GM10266 (cell line): ENCODE data around the gene MXRA8.

Source experiments
- DNase-seq: peaks from one replicate; pipeline ENCODE4 v3.0.0; 2012; ENCODE audit errors: extremely low spot score
- TF ChIP-seq, protein P1 (sequence below): IDR thresholded peaks from 2 replicates; pipeline ENCODE4 v1.5.1; 2012; ENCODE audit warnings: mild to moderate bottlenecking, low read depth; ENCODE audit not compliant: control insufficient read depth, insufficient read depth; ENCODE audit errors: missing control alignments

MXRA8 gene

DNA sequence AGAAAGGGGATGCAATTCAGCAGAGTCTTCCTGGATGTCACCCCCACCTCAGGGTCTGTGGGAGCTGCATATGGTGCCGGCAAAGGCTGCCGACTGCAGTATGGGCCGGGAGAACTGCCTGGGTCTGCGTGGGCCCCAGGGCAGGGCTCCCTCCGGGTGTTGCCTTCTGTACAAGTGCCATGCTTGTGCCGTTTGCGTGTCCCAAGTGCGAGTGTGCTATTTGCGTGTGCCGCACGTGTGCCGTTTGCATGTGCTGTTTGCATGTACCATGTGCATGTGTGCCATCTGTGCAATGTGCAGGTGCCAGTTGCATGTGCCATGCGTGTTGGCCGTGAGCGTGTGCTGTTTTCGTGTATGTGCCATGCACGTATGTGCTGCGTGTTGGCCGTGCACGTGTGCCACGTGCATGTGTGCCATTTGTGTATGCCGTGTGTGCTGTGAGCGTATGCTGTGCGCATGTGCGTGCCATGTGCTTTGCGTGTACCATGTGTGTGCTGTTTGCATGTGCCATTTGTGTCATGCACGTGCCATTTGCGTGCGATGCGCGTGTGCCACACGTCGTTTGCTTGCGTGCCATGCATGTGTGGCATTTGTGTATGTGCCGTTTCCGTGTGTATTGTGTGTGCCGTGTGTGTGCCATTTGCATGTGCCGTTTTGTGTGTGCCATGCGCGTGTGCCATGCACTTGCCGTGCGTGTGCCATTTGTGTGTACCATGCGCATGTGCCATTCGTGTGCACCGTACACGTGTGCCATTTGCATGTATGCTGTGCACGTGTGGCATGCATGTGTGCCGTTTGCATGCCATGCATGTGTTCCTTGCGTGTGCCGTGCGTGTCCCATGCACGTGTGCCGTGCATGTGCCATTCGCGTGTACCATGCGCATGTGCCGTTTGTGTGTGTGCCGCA lies 28.8 kb downstream of the MXRA8 start:
- DNase-seq, result no peak
- TF ChIP-seq, protein P1, sequence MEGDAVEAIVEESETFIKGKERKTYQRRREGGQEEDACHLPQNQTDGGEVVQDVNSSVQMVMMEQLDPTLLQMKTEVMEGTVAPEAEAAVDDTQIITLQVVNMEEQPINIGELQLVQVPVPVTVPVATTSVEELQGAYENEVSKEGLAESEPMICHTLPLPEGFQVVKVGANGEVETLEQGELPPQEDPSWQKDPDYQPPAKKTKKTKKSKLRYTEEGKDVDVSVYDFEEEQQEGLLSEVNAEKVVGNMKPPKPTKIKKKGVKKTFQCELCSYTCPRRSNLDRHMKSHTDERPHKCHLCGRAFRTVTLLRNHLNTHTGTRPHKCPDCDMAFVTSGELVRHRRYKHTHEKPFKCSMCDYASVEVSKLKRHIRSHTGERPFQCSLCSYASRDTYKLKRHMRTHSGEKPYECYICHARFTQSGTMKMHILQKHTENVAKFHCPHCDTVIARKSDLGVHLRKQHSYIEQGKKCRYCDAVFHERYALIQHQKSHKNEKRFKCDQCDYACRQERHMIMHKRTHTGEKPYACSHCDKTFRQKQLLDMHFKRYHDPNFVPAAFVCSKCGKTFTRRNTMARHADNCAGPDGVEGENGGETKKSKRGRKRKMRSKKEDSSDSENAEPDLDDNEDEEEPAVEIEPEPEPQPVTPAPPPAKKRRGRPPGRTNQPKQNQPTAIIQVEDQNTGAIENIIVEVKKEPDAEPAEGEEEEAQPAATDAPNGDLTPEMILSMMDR, result no peak

DNA sequence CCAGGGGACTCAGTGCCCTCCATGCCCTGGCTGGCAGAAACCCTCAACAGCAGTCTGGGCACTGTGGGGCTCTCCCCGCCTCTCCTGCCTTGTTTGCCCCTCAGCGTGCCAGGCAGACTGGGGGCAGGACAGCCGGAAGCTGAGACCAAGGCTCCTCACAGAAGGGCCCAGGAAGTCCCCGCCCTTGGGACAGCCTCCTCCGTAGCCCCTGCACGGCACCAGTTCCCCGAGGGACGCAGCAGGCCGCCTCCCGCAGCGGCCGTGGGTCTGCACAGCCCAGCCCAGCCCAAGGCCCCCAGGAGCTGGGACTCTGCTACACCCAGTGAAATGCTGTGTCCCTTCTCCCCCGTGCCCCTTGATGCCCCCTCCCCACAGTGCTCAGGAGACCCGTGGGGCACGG lies 30.1 kb downstream of the MXRA8 start:
- TF ChIP-seq, protein P1, result no peak
- no peak for DNase-seq

DNA sequence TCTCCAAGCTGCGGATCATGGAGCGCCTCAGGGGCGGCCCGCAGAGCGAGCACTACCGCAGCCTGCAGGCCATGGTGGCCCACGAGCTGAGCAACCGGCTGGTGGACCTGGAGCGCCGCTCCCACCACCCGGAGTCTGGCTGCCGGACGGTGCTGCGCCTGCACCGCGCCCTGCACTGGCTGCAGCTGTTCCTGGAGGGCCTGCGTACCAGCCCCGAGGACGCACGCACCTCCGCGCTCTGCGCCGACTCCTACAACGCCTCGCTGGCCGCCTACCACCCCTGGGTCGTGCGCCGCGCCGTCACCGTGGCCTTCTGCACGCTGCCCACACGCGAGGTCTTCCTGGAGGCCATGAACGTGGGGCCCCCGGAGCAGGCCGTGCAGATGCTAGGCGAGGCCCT lies 31.1 kb downstream of the MXRA8 start:
- DNase-seq, result no peak
- TF ChIP-seq, protein P1, result no peak

DNA sequence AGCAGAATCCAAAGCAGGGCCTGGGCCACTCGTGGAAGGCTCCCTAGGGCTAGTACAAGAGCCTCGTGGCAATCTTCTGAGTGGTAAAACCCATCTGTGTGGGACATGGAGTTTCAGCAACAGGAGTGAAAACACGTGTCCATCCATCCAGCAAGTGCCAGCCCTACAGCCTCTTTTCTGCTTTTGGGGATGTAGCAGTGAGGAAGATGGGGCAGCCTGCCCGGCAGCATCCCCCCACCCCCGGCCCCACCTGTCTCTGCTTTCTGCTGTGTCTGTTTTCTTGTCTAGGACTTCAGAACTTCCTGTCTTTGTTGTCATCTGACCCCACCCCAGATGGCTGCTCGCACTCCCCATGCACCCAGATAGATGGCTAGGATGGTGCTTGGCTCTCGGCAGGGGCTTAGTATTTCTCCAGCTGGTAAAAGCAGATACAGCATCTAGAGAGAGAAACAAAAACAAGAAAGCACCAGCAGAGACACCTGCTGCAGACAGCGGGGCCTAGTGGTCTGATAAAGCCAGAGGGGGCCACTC lies 32.2 kb downstream of the MXRA8 start:
- no peak for DNase-seq
- TF ChIP-seq, protein P1, result no peak

DNA sequence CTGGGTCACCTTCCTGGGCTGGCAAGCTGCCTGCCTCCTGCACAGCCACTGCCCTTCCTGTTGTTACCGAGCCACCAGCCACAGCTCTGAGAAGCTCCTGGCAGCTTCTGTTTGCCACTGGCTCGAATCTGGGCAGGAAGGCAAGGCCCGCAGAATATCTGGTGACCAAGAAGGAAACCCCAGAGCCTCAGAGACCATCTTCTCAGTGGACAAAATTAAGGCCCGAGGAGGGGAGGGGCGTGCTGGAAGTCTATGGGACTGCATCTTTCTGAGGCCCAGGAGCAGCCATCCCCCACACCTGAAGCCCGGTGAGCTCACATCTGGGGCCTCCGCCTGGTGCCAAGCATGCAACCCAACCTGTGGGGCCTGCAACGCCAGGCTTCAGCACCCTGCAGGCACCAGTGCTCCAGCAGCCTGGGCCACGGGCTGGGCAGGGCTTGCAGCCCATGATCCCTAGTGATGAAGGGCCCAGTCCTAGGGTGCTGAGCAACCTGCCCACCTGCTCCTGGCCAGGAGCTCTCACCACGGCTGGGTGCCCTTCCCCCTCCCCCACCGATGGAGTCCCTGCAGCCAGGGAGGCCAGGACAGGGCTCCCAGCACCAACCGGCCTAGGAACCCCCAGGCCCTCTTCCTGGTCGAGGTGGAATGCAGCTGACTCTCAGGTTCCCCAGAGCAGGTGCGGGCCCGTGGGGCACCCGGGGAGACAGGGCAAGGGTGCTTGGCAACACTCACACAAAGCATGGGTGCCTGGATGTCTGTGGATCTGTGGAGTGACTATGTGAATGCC lies 32.9 kb downstream of the MXRA8 start:
- DNase-seq, result no peak
- TF ChIP-seq, protein P1, result no peak

DNA sequence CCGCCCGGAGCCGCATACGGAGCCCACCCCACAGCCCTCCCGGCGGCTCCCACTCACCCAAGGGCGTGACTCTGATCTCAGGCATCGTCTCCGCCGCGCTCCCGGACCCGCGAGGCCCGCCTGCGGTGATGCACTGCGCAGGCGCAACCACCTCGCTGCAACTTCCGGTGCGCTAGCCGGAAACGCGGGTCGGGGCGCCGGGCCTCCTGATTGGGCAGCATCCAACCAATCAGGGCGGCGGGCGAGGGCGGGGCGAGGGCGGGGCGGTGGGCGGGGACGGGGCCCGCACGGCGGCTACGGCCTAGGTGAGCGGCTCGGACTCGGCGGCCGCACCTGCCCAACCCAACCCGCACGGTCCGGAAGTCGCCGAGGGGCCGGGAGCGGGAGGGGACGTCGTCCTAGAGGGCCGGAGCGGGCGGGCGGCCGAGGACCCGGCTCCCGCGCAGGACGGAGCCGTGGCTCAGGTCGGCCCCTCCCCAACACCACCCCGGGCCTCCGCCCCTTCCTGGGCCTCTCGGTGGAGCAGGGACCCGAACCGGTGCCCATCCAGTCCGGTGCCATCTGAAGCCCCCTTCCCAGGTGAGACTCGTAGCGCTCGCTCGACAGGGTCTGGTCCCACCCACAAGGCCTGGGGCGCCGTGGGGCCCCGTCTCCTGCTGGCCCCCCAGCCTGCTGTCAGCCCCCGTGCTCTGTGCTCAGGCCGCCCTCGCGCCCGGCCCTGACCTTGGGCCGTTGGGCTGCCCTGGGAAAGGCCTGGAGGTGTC lies 33.6 kb downstream of the MXRA8 start, which contains the start of the genes CPTP and INTS11:
TSS of gene CPTP (plus strand) at position 279 of the 764 bp plus-strand sequence. CDS start 2,109 bp downstream, outside the sequence.
TSS of gene INTS11 (minus strand) at position 137 of the 764 bp plus-strand sequence. CDS start at position 85, 52 bp downstream.
- TF ChIP-seq, protein P1, result no peak

More for the DNA sequence above, 33.6 kb downstream of the MXRA8 start, which contains the start of the genes CPTP and INTS11:
- peak; percentile 100 for DNase-seq
